Stomach (tissue), 4 donors: ENCODE results near the gene DUOX2.

Experiments used
- POLR2A ChIP-seq, 4 donors: fragments of 450-650 bp; IDR thresholded peaks; one replicate each; pipeline ENCODE4 v1.6.1; 2016; ENCODE audit warnings: antibody characterized with exemption in 4 of 4, control low read depth in 2 of 4, mild to moderate bottlenecking in 1 of 4, moderate library complexity in 1 of 4
- POLR2AphosphoS5 ChIP-seq, 3 donors: sonication (generic); formaldehyde crosslinking; IDR thresholded peaks; one replicate each; pipeline ENCODE4 v1.6.1; 2016; ENCODE audit warnings: antibody characterized with exemption in 3 of 3
- TF ChIP-seq, protein P1 (sequence below), 7 experiments: fragments of 450-650 bp in 4 of 7; fragments of 200-600 bp in 3 of 7; sonication (generic) in 3 of 7; IDR thresholded peaks; one replicate each; pipeline ENCODE4 v1.5.1; 2016 to 2019; ENCODE audit warnings: antibody characterized with exemption in 7 of 7, control low read depth in 2 of 7, mild to moderate bottlenecking in 1 of 7

GRCh38 chr15:45088801-45089711, 24.9 kb downstream of the DUOX2 start:
- TF ChIP-seq, protein P1, sequence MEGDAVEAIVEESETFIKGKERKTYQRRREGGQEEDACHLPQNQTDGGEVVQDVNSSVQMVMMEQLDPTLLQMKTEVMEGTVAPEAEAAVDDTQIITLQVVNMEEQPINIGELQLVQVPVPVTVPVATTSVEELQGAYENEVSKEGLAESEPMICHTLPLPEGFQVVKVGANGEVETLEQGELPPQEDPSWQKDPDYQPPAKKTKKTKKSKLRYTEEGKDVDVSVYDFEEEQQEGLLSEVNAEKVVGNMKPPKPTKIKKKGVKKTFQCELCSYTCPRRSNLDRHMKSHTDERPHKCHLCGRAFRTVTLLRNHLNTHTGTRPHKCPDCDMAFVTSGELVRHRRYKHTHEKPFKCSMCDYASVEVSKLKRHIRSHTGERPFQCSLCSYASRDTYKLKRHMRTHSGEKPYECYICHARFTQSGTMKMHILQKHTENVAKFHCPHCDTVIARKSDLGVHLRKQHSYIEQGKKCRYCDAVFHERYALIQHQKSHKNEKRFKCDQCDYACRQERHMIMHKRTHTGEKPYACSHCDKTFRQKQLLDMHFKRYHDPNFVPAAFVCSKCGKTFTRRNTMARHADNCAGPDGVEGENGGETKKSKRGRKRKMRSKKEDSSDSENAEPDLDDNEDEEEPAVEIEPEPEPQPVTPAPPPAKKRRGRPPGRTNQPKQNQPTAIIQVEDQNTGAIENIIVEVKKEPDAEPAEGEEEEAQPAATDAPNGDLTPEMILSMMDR (IDR thresholded peaks at IDR 0.05) = no peak
- TF ChIP-seq POLR2A (IDR thresholded peaks at IDR 0.05) (no peak), POLR2AphosphoS5 (IDR thresholded peaks at IDR 0.05) (no peak)
